Heart left ventricle (tissue), 16 donors: ENCODE results near the gene PRDM11. TPM values are rescaled to one million over a fixed set of nuclear protein-coding genes. Genes with fewer than 3 reads are reported as not detected.

Experiments
- ATAC-seq, 4 donors: fragments of 200-7000 bp; cut with Tn5 transposase; one replicate each; pipeline ENCODE4 v1.9.1; 2020 to 2022; ENCODE audit warnings: moderate library complexity in 4 of 4, mild to moderate bottlenecking in 3 of 4, moderate number of reproducible peaks in 1 of 4
- DNase-seq, 5 donors: peaks; one replicate each; pipeline ENCODE4 v3.0.0-alpha.2; 2020
- H3K27ac ChIP-seq, 12 donors: fragments of 200-600 bp; sonication (generic) in 4 of 12; one replicate each; pipeline versions ENCODE4 v1.5.0 to v1.8.0; 2016 to 2022; ENCODE audit warnings: mild to moderate bottlenecking in 2 of 12
- H3K27me3 ChIP-seq, 9 donors: fragments of 200-600 bp; sonication (generic) in 2 of 9; one replicate each; pipeline versions ENCODE4 v1.5.1 to v1.8.0; 2016 to 2022; ENCODE audit warnings: mild to moderate bottlenecking in 3 of 9
- H3K36me3 ChIP-seq, 9 donors: fragments of 200-600 bp; sonication (generic) in 2 of 9; one replicate each; pipeline versions ENCODE4 v1.5.0 to v1.8.0; 2018 to 2022; ENCODE audit warnings: mild to moderate bottlenecking in 2 of 9
- H3K4me1 ChIP-seq, 12 donors: fragments of 200-600 bp; sonication (generic) in 4 of 12; one replicate each; pipeline versions ENCODE4 v1.5.0 to v1.8.0; 2016 to 2022; ENCODE audit warnings: mild to moderate bottlenecking in 3 of 12
- H3K4me3 ChIP-seq, 12 donors: fragments of 200-600 bp; sonication (generic) in 4 of 12; one replicate each; pipeline versions ENCODE4 v1.5.0 to v1.8.0; 2017 to 2022; ENCODE audit warnings: mild to moderate bottlenecking in 9 of 12, moderate library complexity in 4 of 12
- H3K9me3 ChIP-seq, 12 donors: fragments of 200-600 bp; sonication (generic) in 4 of 12; one replicate each; pipeline versions ENCODE4 v1.5.0 to v1.8.0; 2016 to 2022; ENCODE audit warnings: mild to moderate bottlenecking in 1 of 12
- POLR2A ChIP-seq, 2 donors: fragments of 450-650 bp; IDR thresholded peaks; one replicate each; pipeline ENCODE4 v1.6.1; 2017; ENCODE audit warnings: antibody characterized with exemption in 2 of 2, mild to moderate bottlenecking in 2 of 2, moderate library complexity in 2 of 2
- WGBS, 4 donors: extraction: QIAGEN DNeasy Blood & Tissue Kit in 2 of 4; methylation state at CpG; one replicate each; pipeline versions ENCODE4 v1.1.5 to v1.1.7; 2013 to 2018; 5-methylcytosine and 5-hydroxymethylcytosine counted together
- intact Hi-C, 10 donors: fragments of 100-400 bp; cut with DNase I; formaldehyde crosslinking; loops; one replicate each; pipeline versions ENCODE4 v1.11.1 to v1.14.2; 2022
- polyA plus RNA-seq, 2 donors: library from polyadenylated mRNA; stranded (reverse); fragments of 200-250 nt; gene quantifications; one replicate each; pipeline ENCODE4 v1.2.3, GENCODE V29; 2013
- total RNA-seq, 9 donors: library from RNA; depleted of rRNA in 2 of 9; stranded (reverse); fragments of >200 nt in 2 of 9; fragmentation: NEBNext Ultra II Directional in 3 of 9; extraction: Animal tissue kit (Norgen Biotek cat#: 25700) in 3 of 9; gene quantifications; one replicate each; pipeline versions ENCODE4 v1.1.0 to v1.2.4, GENCODE V29; 2016 to 2023
- TF ChIP-seq, protein P1 (sequence below), 12 donors: fragments of 200-600 bp; sonication (generic) in 4 of 12; IDR thresholded peaks; one replicate each; pipeline versions ENCODE4 v1.5.0 to v1.8.0; 2018 to 2022; ENCODE audit warnings: antibody characterized with exemption in 12 of 12, mild to moderate bottlenecking in 5 of 12
- donor health status: ischemic (EF 13 %, LVEDD 7.1; RV severe dilation, severe dysfunction).
- donor health status: healthy with polysubstance abuse.
- donor health status: DM: no; HTN: yes; CAD: no.
- donor health status: DM: no; HTN: no; CAD: no.
- donor health status: ischemic (EF 25% LVEDD 6.9; RV normal size, moderate dysfunction).
- donor health status: ischemic (EF 25% LVEDD 5.7; RV mildly dilated, moderate dysfunction).
- donor health status: healthy.
- donor health status: DM: yes; HTN: yes; CAD: no.
- donor health status: ischemic (EF 35%, LVEDD 5.7; RV mildly dilated, moderate dysfunction).
- donor health status: nonischemic (EF 11% LVEDD 7.7; RV severe dilation, severe dysfunction).
- donor health status: DM: yes; HTN: yes; CAD: no.
- donor health status: PGD.
- donor health status: ischemic (EF 29% LVEDD 5.4; RV normal size, mild dysfunction).
- donor health status: nonischemic (EF 23%, LVEDD 6.1; RV moderate dilation, normal function).

PRDM11 gene
- total and polyA plus RNA-seq, 11 donors = 4.5 to 29.6 (median 18.2) TPM

- Histone ChIP-seq H3K4me1 (peaks cover 0 to 43% (median 24%) of the 10 kb centered on the region in 12 donors), H3K9me3 (no peaks in the 10 kb centered on the region), H3K36me3 (peaks cover 0 to 41% (median 19%) of the 10 kb centered on the region in 9 donors), H3K27ac (peak overlapping the region; percentile 62 to 95 (median 88)), H3K4me3 (peak overlapping the region in 6 of 12 donors; percentile 60 to 83 (median 66)), H3K27me3 (peaks cover 0 to 12% (median 0%) of the 10 kb centered on the region in 9 donors)
- no peak for DNase-seq
- no peak for TF ChIP-seq POLR2A (IDR thresholded peaks at IDR 0.05)
- TF ChIP-seq, protein P1, sequence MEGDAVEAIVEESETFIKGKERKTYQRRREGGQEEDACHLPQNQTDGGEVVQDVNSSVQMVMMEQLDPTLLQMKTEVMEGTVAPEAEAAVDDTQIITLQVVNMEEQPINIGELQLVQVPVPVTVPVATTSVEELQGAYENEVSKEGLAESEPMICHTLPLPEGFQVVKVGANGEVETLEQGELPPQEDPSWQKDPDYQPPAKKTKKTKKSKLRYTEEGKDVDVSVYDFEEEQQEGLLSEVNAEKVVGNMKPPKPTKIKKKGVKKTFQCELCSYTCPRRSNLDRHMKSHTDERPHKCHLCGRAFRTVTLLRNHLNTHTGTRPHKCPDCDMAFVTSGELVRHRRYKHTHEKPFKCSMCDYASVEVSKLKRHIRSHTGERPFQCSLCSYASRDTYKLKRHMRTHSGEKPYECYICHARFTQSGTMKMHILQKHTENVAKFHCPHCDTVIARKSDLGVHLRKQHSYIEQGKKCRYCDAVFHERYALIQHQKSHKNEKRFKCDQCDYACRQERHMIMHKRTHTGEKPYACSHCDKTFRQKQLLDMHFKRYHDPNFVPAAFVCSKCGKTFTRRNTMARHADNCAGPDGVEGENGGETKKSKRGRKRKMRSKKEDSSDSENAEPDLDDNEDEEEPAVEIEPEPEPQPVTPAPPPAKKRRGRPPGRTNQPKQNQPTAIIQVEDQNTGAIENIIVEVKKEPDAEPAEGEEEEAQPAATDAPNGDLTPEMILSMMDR (IDR thresholded peaks at IDR 0.05) = no peak
- no peak for ATAC-seq
- WGBS, 4 donors = 85 to 90% (median 87%) methylated on average over 13 to 14 of the region's 14 CpGs
- intact Hi-C loops = loop anchor here in 6 of 10 donors (2.0 to 5.0 kb wide), 6 partner anchors 27 to 110 kb away; partner anchors contain the start of gene PRDM11 (in 6 of the 6)
Measured at GRCh38 chr11:45181889-45182550, 35.6 kb downstream of the PRDM11 start.

DNA sequence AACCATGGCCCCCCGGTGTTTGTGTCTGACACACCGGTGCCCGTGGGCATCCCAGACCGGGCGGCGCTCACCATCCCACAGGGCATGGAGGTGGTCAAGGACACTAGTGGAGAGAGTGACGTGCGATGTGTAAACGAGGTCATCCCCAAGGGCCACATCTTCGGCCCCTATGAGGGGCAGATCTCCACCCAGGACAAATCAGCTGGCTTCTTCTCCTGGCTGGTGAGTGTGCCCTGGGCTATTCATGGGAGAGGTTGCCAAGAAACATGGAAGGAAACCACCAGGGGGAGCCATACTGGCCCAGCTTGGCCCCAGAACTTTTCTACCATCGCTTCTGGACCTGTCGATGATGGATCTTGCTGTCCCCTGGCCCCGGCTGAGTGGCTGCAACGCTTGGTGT, 36.5 kb downstream of the PRDM11 start:
- Histone ChIP-seq H3K27me3 (peaks cover 0 to 12% (median 0%) of the 10 kb centered on the region in 9 donors), H3K36me3 (peaks cover 0 to 47% (median 23%) of the 10 kb centered on the region in 9 donors), H3K4me3 (no peak overlapping the region), H3K9me3 (no peaks in the 10 kb centered on the region), H3K27ac (no peak overlapping the region), H3K4me1 (peaks cover 0 to 40% (median 24%) of the 10 kb centered on the region in 12 donors)
- WGBS, 4 donors = 88 to 92% (median 91%) methylated on average over 14 of the region's 14 CpGs
- intact Hi-C loops = loop anchor here in 5 of 10 donors (2.0 to 5.0 kb wide), 4 partner anchors 26 to 109 kb away; partner anchors contain the start of gene PRDM11 (in 3 of the 5)
- TF ChIP-seq, protein P1 (IDR thresholded peaks at IDR 0.05) = peak; percentile 37 to 67 (median 56)
- TF ChIP-seq POLR2A (IDR thresholded peaks at IDR 0.05) = no peak
- peak in 3 of 5 donors; percentile 33 to 42 (median 36) for DNase-seq
- ATAC-seq = peak in 1 of 4 donors; percentile 8

DNA sequence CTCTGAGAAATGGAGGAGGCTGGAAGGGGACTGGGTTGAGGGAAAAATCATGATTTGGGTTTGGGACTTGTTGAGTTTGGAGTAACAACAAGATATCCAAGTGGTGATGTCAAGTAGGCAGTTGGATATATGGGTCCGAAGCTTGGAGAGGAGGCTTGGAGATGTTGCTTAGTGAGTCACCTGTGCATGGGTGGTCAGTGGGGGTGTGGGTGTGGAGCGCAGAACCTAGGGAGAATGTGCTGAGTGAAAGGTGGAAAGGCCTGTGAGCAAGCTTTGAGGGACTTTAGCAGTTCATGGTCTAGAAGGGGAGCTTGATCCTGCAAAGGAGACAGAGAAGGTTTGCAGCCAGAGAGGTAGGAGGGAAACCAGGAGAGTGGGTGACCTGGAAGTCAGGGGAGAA, 38.2 kb downstream of the PRDM11 start:
- peaks cover 0 to 29% (median 16%) of the 10 kb centered on the region in 12 donors for H3K4me1 ChIP-seq
- intact Hi-C loops = loop anchor here in 5 of 10 donors (2.0 to 5.0 kb wide), 4 partner anchors 36 to 108 kb away; partner anchors contain the start of gene PRDM11 (in 3 of the 5)
- H3K4me3 ChIP-seq = no peak overlapping the region
- 96 to 98% (median 97%) methylated on average over 2 of the region's 2 CpGs for WGBS, 4 donors
- H3K9me3 ChIP-seq = no peaks in the 10 kb centered on the region
- peaks cover 0 to 61% (median 32%) of the 10 kb centered on the region in 9 donors for H3K36me3 ChIP-seq
- no peak for TF ChIP-seq POLR2A (IDR thresholded peaks at IDR 0.05)
- TF ChIP-seq, protein P1 (IDR thresholded peaks at IDR 0.05) = no peak
- H3K27me3 ChIP-seq = peaks cover 0 to 12% (median 0%) of the 10 kb centered on the region in 9 donors
- H3K27ac ChIP-seq = no peak overlapping the region
- no peak for ATAC-seq
- no peak for DNase-seq

GRCh38 chr11:45185228-45185729, 38.8 kb downstream of the PRDM11 start:
- peaks cover 0 to 22% (median 11%) of the 10 kb centered on the region in 12 donors for H3K4me1 ChIP-seq
- intact Hi-C loops = loop anchor here in 1 of 10 donors (2.0 kb wide), 1 partner anchor 36 kb away; no protein-coding TSS in a partner anchor
- H3K27ac ChIP-seq = no peak overlapping the region
- peaks cover 0 to 7% (median 0%) of the 10 kb centered on the region in 9 donors for H3K27me3 ChIP-seq
- no peak for TF ChIP-seq POLR2A (IDR thresholded peaks at IDR 0.05)
- TF ChIP-seq, protein P1 (IDR thresholded peaks at IDR 0.05) = no peak
- no peak for DNase-seq
- H3K4me3 ChIP-seq = no peak overlapping the region
- ATAC-seq = no peak
- H3K9me3 ChIP-seq = no peaks in the 10 kb centered on the region
- H3K36me3 ChIP-seq = peaks cover 0 to 61% (median 32%) of the 10 kb centered on the region in 9 donors
